NK-92 treated with Interleukin-12 subunit alpha and Interleukin-12 subunit beta, amount 100 ng/mL, for 24 hours (cell line): Measurements from ENCODE around the gene FEV.
A peak's percentile ranks its signal among the peaks of the same experiment; 100 is the strongest.

Experiments used
- DNase-seq: peaks from one replicate; lab custom pipeline; 2025; lab: John Stamatoyannopoulos, UW

The FEV gene

DNA sequence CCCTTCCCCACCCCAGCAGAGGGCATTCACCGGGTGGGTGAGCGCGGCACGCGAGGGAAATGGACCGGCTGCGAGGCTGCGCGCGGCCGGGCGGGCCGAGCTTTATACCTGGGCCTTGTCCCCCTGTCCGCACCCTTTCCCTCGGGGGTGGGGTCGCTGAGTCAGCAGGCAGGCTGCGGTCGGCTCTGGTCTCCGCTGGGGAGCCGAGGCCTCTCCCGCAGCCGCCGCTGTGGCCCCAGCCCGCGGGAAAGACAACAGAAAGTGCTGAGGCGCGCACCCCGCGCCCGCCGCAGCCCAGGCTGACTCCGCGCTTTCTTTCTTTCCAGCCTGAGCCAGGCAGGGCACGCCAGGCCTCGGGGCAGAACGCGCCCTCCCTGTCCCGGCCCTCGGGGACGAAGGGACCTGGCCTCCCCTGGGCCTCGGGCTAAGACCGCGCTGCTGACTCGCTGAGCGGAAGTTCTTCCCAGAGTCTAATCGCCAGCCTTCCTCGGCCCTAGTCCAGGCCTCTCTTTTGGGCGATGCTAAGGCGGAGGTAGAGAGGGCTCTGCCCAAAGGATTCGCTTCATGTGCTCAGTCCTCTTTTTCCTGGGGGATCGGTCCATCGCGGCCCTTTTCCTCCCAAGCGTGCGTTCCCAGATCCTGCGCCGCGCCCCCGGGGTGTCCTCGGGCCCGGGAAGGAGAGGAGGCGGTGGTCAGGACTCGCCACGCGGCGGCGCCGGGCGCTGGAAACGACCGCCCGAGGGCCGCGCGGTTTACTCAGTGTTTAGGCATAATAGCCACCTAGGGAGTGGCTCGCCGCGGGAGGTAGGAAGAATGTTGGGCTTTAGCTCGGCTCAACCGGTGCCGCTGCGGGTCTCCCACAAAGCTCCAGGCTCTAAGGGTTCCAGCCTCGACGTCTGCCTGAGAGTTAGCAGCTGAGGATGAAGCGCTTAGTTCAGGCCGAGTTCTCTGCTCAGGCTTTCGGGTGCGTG lies 8.6 kb upstream of the FEV start, which contains the start of gene CRYBA2:
CRYBA2 (minus strand) TSS at position 78 of the 971 bp plus-strand sequence. CDS start 246 bp downstream, outside the sequence.
- no peak for DNase-seq

DNA sequence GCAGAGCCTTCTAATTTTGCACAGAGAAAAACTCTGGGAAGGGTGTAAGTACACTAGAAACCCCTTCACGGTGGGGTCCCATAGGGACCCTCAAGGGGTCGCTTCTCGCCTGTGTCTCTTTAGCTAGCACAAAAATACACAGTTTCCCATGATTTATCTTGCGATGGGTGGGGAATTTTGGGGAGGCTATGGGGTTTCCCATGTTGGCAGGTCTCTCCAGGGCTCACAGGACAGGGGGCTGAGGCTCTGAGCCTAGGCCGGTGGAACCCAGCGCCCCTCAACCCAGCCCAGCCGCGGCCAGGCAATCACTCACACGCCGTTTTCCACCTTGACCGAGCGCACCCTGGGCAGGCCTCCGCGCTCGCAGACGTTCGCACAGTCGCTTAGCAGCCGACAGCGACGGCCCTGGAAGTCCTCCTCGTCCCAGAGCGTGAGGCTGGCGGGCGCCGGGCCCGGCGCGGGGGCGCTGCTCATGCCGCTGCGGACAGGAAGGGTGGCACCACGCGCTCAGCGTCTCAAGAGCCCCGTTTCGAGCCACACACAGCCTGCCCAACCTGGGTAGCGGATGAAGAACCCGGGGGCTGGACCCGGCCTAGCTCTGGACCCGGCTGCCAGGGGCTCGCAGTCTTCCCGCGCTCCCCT lies 7.8 kb upstream of the FEV start:
- DNase-seq: no peak

GRCh38 chr2:218992196-218992595 lies 7.2 kb upstream of the FEV start:
- DNase-seq: no peak

DNA sequence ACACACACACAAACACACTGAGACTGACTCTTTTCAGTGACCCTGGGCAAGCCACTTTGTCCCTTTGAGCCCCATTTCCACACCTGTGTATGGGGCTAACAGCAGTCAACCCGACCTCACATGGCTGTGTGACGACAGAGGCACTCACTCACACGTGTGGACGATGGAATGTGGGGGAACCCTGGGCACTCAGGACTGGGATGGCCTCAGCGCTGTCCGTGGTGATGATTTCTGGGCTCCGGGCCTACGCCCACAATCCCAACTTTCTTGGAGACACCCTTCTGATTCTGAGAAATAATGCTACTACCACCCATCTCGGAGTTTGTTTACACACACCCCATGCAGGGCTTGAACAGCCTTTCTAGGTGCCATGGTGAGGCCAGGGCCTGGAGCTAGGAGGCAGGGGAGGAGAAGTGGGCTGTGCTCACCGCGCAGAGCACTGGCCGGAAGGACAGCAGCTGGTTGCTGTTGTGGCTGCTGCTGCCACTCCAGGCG lies 6.7 kb upstream of the FEV start:
- DNase-seq: no peak

DNA sequence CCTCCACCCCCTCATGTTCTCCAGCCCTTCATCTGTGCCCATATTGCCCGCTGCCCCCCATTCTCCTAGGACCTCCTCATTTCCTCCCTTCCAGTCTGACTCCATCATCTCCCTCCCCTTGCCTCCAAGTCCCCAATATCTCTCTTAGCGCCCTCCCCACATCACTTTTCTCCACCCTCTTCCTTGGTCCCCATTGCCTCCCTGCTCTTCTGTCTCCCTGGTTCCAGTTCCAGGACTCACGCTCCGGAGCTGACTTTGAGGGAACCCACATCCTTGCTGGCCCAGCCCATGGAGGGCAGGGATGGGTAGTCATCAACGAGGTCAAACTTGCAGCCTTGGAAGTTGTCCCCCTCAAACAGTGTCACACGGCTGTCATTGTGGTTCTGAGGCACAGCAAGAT lies 5.6 kb upstream of the FEV start:
- DNase-seq: no peak

DNA sequence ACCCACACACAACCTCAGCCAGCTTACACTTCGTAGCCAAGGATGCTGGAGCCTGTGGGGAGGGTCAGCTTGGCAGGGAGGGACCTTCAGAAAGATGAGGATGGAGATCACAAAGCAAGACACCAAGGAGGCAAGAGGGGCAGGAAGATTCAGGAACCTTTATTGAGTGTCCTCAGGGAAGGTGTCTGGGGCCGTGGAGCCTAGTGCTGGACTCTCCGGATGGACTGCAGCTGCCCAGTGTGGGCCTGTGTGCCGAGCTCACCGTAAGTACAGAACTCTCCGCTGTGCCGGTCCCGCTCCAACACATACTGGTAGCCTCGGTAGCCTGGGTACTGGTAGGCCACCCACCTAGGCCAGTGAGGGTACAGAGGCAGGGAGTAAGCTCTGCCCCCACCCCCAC lies 5.1 kb upstream of the FEV start:
- no peak for DNase-seq

DNA sequence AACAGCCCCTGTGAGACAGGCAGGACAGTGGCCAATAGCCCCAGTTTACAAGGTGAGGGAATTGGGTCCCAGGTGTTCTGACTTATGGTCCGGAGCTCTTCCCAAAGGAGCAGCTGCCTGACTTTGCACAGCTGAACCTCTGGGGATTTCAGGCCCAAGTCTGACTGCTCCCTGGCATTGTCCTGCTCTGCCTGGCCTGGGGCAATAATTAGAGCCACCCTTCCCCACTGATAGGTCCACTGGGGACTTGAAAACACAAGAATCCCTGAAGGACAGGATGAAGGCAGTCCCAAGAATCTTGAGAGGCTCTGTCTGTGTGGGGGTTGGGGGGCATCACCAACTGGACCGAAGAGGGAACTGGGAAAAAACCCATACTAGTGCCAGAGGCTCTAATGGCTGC lies 3.7 kb upstream of the FEV start:
- no peak for DNase-seq

- DNase-seq: no peak
Observed at GRCh38 chr2:218988164-218988563, 3.2 kb upstream of the FEV start.

DNA sequence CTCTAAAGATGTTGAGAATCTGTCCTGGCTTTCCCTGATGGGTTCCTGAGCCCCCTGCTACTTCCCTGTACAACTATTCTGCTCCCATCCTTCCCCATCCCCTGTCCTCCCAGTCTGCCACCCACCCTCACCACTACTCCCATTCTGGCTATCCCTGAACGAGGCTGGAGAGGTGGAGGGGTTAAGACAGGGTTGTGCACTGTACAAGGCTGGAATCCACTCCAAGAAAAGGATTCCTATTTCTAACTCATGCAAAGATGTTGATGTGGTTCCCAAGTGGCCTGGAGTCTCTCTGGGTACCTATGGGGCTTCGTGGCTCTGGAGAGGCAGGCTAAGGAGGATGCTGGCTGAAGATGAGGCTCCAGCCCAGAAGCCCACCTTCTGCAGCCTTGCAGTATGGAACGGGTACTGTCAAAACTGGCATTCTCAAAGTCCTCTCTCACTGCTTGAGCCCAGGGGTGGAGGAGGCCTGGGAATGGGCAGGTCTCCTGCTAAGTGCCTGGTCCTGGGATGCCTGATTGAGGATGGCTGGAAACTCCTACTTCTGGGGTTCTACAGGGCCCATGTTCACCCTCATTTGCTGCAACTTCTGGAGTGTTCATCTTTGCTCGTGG lies 1.3 kb upstream of the FEV start:
- DNase-seq: no peak

DNA sequence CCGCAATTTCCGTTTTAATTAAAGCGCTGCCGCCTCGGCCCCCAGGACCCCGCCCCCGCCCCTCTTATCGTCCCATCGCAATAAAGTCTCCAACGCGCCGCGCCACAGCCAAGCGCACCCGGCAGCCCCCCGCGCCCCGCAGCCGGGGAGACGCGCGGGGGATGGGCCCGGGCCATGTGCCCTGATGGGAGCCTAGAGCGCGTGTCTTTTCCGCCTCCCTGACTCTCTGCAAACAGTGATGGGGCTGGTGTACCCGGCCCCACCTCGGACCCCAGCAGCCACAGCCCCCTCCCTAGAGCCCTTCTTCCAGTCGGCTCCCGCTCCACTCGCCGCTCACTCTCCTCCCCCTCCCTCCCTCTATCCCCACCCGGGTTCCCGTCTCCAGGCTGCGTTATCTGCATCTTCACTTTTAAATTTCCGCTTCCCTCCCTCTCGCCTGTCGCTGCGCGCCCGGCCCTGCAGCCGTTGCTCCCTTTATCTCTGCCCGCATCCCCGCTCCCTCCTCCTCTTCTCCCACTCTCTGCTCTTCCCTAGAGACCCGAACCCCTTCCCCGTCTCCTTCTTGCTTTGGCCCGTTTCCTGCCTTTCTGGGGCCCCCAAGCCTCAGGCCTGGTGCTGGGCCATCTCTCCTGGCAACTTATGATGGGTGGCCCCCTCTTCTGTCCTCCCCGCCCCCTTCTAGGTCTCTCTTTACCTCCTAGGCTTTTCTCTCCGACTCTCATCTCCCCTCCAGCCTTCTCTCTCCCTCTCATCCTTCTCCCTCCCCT lies 524 bp upstream of the FEV start:
- no peak for DNase-seq

- DNase-seq: no peak
Observed at GRCh38 chr2:218984239-218985020, 554 bp downstream of the FEV start.

GRCh38 chr2:218983934-218984238 lies 1.1 kb downstream of the FEV start:
- no peak for DNase-seq

- DNase-seq: no peak
Observed at GRCh38 chr2:218983263-218983933, 1.6 kb downstream of the FEV start.

- DNase-seq: no peak
Observed at GRCh38 chr2:218982586-218983262, 2.3 kb downstream of the FEV start.

GRCh38 chr2:218981881-218982585 lies 3.0 kb downstream of the FEV start:
- DNase-seq: no peak

- no peak for DNase-seq
Observed at GRCh38 chr2:218981390-218981880, 3.5 kb downstream of the FEV start.

DNA sequence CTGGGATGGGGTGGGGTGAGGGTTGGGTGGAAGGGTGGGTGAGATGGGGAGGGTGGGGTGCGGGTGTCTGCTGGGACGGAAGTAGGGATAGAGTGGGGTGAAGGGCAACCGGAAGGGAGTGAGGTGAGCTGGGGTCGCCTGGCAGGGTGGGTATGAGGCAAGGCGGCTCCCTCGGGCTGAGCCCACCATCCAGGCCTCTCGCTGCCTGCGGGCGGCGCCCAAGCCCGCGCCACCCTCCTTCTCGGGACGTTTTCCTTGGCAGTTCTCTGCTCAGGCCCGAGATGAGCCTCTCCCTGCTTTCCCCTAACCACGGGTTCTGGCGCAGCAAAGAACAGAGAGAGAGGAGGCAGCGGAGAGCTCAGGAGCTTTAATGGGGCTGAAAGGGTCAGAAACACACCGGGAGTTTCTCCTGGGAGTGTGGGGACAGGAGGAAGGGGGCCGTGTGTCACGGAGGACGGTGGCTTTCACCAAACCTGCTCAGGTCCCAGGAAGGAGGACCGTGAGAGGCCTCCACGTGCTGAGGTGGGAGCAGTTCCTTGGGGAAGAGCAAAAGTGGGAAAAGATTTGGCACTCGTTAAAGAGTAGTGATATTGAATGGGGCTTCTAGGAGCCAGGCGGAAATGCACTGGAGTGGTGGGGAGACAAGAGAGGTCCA lies 4.1 kb downstream of the FEV start:
- DNase-seq: no peak

DNA sequence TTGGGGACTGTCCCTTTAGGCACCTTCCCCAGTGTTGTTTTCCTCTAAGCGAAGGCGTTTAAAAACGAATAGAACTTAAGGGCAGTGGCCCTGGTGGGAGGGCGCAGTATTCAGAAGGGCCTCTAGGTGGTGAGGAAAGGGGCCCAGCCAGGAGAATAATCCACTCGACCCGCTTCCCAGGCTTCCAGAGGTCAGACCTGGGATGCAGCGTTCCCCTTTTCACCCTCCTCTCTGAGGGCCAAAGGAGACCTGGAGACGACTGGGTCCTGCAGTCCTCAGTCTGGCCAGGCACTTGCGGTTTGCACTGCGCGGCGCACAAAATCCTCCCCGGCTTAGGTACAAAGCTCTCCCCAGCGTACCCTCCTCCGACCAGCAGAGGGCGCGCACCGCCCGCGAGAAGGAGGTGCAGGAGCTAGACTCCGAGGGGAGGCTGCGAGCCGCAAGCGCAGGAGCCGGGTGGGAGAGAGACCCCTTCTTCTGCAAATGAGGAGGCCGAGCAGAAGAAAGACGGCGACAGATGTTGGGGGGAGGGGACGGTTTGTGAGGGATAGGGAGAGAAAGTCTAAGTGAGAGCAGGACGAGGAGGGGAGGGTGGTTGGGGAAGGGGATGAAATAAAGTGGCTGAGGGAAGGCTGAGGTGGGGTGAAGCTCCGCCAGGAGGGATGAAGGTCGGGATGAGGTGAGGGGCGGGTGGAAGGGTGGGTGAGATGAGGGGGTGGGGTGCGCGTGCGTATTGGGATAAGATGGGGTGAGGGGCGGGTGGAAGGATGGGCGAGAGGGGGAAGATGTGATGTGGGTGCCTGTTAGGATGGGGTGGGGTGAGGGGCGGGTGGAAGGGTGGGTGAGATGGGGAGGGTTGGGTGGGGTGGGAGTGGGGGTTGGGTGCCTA lies 4.9 kb downstream of the FEV start:
- peak; percentile 54 for DNase-seq
